WTC11 (cell line): ENCODE results near the gene TCEANC2. TPM values are rescaled to one million over a fixed set of nuclear protein-coding genes. Genes with fewer than 3 reads are reported as not detected.
"Not testable (repeated sequence)": the region's sequence is repeated elsewhere in the genome, so short reads cannot be mapped to it uniquely, and the experiment has no call there.

Source experiments
- ATAC-seq: fragments of 200-7000 bp; cut with Tn5 transposase; 2 replicates; pipeline ENCODE4 v1.10.0; 2021; ENCODE audit warnings: mild to moderate bottlenecking, moderate library complexity
- CTCF ChIA-PET: fragments of 300-600 bp; sonication (Branson Sonifier 250); formaldehyde crosslinking; loops from one replicate; lab custom pipeline; 2021; ENCODE audit warnings: antibody characterized with exemption; lab: Charles Lee
- POLR2A ChIA-PET: fragments of 350-600 bp; sonication (Branson Sonifier 250); formaldehyde crosslinking; loops from one replicate; lab custom pipeline; 2021; ENCODE audit warnings: antibody characterized with exemption; lab: Charles Lee
- DNase-seq: peaks from one replicate; pipeline ENCODE4 v3.0.0; 2021; ENCODE audit warnings: low spot score
- H3K27ac Mint-ChIP-seq: 2 replicates; pipeline ENCODE4 v1.8.0; 2021; ENCODE audit warnings: mixed read lengths
- H3K27me3 Mint-ChIP-seq: 2 replicates; pipeline ENCODE4 v1.8.0; 2021; ENCODE audit warnings: low read depth, mild to moderate bottlenecking, moderate library complexity, mixed read lengths
- H3K36me3 Mint-ChIP-seq: 2 replicates; pipeline ENCODE4 v1.8.0; 2021; ENCODE audit warnings: mixed read lengths
- H3K4me1 Mint-ChIP-seq: 2 replicates; pipeline ENCODE4 v1.8.0; 2022; ENCODE audit warnings: mixed read lengths
- H3K4me3 Mint-ChIP-seq: 2 replicates; pipeline ENCODE4 v1.8.0; 2021; ENCODE audit warnings: mild to moderate bottlenecking, moderate library complexity, mixed read lengths
- H3K9me3 Mint-ChIP-seq: 2 replicates; pipeline ENCODE4 v1.8.0; 2021; ENCODE audit warnings: mixed read lengths
- ETV6 ChIP-seq: sonication (generic); formaldehyde crosslinking; IDR thresholded peaks from 2 replicates; pipeline ENCODE4 v1.8.1; 2022; ENCODE audit warnings: mild to moderate bottlenecking, missing genetic modification reagents
- GRHL2 ChIP-seq: fragments of 250-450 bp; sonication (Bioruptor Pico); IDR thresholded peaks from 2 replicates; pipeline ENCODE4 v1.8.0; 2022; ENCODE audit warnings: mild to moderate bottlenecking, moderate library complexity; ENCODE audit not compliant: insufficient replicate concordance, severe bottlenecking
- NFE2L1 ChIP-seq: sonication (generic); formaldehyde crosslinking; IDR thresholded peaks from 2 replicates; pipeline ENCODE4 v1.8.1; 2023; ENCODE audit warnings: missing genetic modification reagents
- NR2C2 ChIP-seq: sonication (generic); formaldehyde crosslinking; IDR thresholded peaks from 2 replicates; pipeline ENCODE4 v1.8.0; 2022; ENCODE audit warnings: mild to moderate bottlenecking, missing genetic modification reagents
- OVOL2 ChIP-seq: fragments of 250-450 bp; sonication (Bioruptor Pico); IDR thresholded peaks from 2 replicates; pipeline ENCODE4 v1.9.0; 2021; ENCODE audit warnings: mild to moderate bottlenecking, borderline replicate concordance
- PRRX2 ChIP-seq: fragments of 250-450 bp; sonication (Bioruptor Pico); IDR thresholded peaks from 2 replicates; pipeline ENCODE4 v1.8.0; 2021; ENCODE audit warnings: mild to moderate bottlenecking
- SMAD3 ChIP-seq: sonication (generic); formaldehyde crosslinking; IDR thresholded peaks from 2 replicates; pipeline ENCODE4 v1.8.0; 2022; ENCODE audit warnings: missing genetic modification reagents, mild to moderate bottlenecking, borderline replicate concordance
- SOX15 ChIP-seq: fragments of 250-450 bp; sonication (Bioruptor Pico); IDR thresholded peaks from 2 replicates; pipeline ENCODE4 v1.9.0; 2021; ENCODE audit warnings: mild to moderate bottlenecking
- ZNF138 ChIP-seq: sonication (generic); formaldehyde crosslinking; conservative IDR thresholded peaks from 2 replicates; pipeline ENCODE4 v1.8.1; 2022; ENCODE audit warnings: mild to moderate bottlenecking, moderate library complexity, missing genetic modification reagents
- ZNF232 ChIP-seq: sonication (generic); formaldehyde crosslinking; IDR thresholded peaks from 2 replicates; pipeline ENCODE4 v1.8.0; 2022; ENCODE audit warnings: mild to moderate bottlenecking, missing genetic modification reagents
- ZNF416 ChIP-seq: fragments of 250-450 bp; sonication (Bioruptor Pico); IDR thresholded peaks from 2 replicates; pipeline ENCODE4 v1.9.0; 2021; ENCODE audit warnings: mild to moderate bottlenecking, inconsistent platforms
- total RNA-seq: library from RNA; stranded (reverse); gene quantifications from 3 replicates; pipeline ENCODE4 v1.2.3, GENCODE V29; 2021
- TF ChIP-seq, protein P1 (sequence below): sonication (generic); formaldehyde crosslinking; IDR thresholded peaks from 2 replicates; pipeline ENCODE4 v1.8.1; 2022; ENCODE audit warnings: missing genetic modification reagents, borderline replicate concordance
- TF ChIP-seq, protein P2 (sequence below): fragments of 250-450 bp; sonication (Bioruptor Pico); conservative IDR thresholded peaks from 2 replicates; pipeline ENCODE4 v1.9.0; 2021; ENCODE audit warnings: mild to moderate bottlenecking
- TF ChIP-seq, protein P3 (sequence below): fragments of 250-450 bp; sonication (Bioruptor Pico); IDR thresholded peaks from 2 replicates; pipeline ENCODE4 v1.8.0; 2021; ENCODE audit warnings: mild to moderate bottlenecking
- TF ChIP-seq, protein P4 (sequence below): sonication (generic); formaldehyde crosslinking; IDR thresholded peaks from 2 replicates; pipeline ENCODE4 v1.8.1; 2023; ENCODE audit warnings: mild to moderate bottlenecking, missing genetic modification reagents, moderate library complexity
- TF ChIP-seq, protein P5 (sequence below): sonication (generic); formaldehyde crosslinking; IDR thresholded peaks from 2 replicates; pipeline ENCODE4 v1.8.1; 2023; ENCODE audit warnings: mild to moderate bottlenecking, moderate library complexity, missing genetic modification reagents

The TCEANC2 gene
- total RNA-seq, 1 experiment from 2014 or later, result 6.3 TPM

DNA sequence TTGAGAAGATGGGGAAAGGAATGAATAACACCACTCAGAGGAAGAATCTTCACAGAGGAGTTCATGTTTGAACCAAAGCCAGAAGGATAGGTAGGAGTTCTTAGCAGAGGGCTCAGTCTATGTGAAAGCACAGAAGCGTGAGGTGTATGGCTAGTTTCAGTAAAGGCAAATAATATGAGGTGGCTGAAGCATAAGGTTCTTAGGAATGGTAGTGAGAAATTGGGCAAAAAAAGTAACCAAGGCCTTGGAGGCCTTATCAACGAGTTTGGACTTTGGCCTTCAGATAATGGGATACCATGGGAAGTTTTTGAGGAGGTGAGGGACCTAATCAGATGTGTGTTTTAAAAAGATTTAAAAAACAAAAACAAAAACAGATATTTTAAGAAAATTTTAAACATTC is 47.1 kb downstream of the TCEANC2 start:
- CTCF ChIA-PET, result no interaction called here
- Mint-ChIP-seq H3K27me3 (no peaks in the 10 kb centered on the region), H3K27ac (no peak overlapping the region), H3K4me1 (peaks cover 17% of the 10 kb centered on the region), H3K36me3 (no peaks in the 10 kb centered on the region), H3K4me3 (no peak overlapping the region), H3K9me3 (no peaks in the 10 kb centered on the region)
- POLR2A ChIA-PET, result no interaction called here
- ATAC-seq (no peak), DNase-seq (no peak)
- TF ChIP-seq SOX15 (no peak), GRHL2 (no peak), OVOL2 (no peak), ZNF416 (CRISPR knock-in tag) (no peak), ETV6 (CRISPR knock-in tag) (no peak), NR2C2 (no peak), PRRX2 (no peak), ZNF232 (no peak)
- TF ChIP-seq, protein P1, sequence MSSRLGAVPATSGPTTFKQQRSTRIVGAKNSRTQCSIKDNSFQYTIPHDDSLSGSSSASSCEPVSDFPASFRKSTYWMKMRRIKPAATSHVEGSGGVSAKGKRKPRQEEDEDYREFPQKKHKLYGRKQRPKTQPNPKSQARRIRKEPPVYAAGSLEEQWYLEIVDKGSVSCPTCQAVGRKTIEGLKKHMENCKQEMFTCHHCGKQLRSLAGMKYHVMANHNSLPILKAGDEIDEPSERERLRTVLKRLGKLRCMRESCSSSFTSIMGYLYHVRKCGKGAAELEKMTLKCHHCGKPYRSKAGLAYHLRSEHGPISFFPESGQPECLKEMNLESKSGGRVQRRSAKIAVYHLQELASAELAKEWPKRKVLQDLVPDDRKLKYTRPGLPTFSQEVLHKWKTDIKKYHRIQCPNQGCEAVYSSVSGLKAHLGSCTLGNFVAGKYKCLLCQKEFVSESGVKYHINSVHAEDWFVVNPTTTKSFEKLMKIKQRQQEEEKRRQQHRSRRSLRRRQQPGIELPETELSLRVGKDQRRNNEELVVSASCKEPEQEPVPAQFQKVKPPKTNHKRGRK, result no peak
- TF ChIP-seq, protein P2, sequence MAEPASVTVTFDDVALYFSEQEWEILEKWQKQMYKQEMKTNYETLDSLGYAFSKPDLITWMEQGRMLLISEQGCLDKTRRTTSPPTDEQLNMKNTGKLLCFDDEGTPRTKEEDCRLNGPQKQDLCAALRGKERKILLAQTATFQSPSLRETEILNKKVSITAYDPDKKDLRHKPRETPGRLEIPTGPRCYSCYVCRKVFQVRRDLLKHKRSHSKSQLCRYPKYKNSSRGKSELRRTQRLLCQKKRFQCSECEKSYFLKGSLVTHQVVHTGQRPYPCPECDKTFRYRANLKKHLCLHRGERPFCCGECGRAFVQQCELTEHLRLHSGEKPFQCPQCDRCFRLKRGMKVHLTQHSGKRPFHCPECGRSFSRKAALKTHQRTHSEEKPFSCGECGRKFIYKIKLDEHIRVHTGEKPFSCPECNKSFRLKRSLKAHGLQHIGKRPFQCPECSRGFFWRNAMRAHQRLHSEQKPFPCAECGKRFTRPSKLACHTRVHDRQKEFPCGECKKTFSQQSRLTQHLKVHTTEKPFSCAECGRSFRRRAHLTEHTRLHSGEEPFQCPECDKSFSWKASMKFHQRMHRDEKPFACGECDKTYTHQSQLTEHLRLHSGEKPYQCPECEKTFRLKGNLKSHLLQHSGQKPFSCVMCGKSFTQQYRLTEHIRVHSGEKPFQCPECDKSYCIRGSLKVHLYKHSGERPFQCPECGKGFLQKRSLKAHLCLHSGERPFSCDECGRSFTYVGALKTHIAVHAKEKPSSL, result no peak
- TF ChIP-seq, protein P3, sequence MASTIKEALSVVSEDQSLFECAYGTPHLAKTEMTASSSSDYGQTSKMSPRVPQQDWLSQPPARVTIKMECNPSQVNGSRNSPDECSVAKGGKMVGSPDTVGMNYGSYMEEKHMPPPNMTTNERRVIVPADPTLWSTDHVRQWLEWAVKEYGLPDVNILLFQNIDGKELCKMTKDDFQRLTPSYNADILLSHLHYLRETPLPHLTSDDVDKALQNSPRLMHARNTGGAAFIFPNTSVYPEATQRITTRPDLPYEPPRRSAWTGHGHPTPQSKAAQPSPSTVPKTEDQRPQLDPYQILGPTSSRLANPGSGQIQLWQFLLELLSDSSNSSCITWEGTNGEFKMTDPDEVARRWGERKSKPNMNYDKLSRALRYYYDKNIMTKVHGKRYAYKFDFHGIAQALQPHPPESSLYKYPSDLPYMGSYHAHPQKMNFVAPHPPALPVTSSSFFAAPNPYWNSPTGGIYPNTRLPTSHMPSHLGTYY (CRISPR knock-in tag), result no peak
- TF ChIP-seq, protein P4, sequence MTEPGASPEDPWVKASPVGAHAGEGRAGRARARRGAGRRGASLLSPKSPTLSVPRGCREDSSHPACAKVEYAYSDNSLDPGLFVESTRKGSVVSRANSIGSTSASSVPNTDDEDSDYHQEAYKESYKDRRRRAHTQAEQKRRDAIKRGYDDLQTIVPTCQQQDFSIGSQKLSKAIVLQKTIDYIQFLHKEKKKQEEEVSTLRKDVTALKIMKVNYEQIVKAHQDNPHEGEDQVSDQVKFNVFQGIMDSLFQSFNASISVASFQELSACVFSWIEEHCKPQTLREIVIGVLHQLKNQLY (CRISPR knock-in tag), result no peak
- TF ChIP-seq, all 79 proteins: peak for 0

DNA sequence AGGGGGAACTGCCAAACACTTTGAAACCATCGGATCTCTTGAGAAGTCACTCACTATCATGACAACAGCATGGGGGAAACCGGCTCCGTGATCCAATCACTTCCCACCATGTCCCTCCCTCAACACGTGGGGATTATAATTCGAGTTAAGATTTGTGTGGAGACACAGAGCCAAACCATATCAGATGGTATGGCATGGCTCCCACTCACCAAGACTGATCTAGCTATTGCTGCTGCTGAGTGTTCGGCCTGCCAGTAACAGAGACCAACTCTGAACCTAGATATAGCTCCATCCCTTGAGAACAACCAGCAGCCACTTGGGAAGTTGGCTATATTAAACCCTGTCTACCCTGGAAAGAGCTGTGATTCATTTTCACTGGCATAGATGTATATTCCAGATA is 50.0 kb downstream of the TCEANC2 start:
- H3K4me3 Mint-ChIP-seq, result no peak overlapping the region
- H3K36me3 Mint-ChIP-seq, result no peaks in the 10 kb centered on the region
- ChIA-PET CTCF (no interaction called here), POLR2A (no interaction called here)
- no peaks in the 10 kb centered on the region for H3K9me3 Mint-ChIP-seq
- no peaks in the 10 kb centered on the region for H3K4me1 Mint-ChIP-seq
- DNase-seq, result no peak
- ATAC-seq, result no peak
- no peak overlapping the region for H3K27ac Mint-ChIP-seq
- no peaks in the 10 kb centered on the region for H3K27me3 Mint-ChIP-seq
- TF ChIP-seq, protein P5, sequence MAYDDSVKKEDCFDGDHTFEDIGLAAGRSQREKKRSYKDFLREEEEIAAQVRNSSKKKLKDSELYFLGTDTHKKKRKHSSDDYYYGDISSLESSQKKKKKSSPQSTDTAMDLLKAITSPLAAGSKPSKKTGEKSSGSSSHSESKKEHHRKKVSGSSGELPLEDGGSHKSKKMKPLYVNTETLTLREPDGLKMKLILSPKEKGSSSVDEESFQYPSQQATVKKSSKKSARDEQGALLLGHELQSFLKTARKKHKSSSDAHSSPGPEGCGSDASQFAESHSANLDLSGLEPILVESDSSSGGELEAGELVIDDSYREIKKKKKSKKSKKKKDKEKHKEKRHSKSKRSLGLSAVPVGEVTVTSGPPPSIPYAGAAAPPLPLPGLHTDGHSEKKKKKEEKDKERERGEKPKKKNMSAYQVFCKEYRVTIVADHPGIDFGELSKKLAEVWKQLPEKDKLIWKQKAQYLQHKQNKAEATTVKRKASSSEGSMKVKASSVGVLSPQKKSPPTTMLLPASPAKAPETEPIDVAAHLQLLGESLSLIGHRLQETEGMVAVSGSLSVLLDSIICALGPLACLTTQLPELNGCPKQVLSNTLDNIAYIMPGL (CRISPR knock-in tag), result no peak
- TF ChIP-seq SMAD3 (CRISPR knock-in tag) (no peak), NFE2L1 (CRISPR knock-in tag) (no peak), ZNF138 (CRISPR knock-in tag) (no peak)

DNA sequence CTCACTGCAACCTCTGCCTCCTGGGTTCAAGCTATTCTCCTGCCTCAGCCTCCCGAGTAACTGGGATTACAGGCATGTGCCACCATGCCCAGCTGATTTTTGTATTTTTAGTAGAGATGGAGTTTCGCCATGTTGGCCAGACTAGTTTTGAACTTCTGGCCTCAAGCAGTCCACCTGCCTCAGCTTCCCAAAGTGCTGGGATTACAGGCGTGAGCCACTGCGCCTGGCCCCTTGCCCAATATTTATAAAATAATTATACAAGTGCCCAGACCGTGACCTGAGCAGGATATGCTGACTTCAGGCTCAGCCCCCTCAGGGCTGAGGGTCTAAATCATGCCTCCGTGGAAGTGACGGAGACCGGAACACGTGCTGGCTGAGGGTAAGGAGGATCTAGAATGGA is 51.2 kb downstream of the TCEANC2 start:
- POLR2A ChIA-PET, ATAC-seq, H3K9me3 Mint-ChIP-seq: not testable (repeated sequence)

More for the DNA sequence above, 51.2 kb downstream of the TCEANC2 start:
- not testable (repeated sequence) for H3K36me3 Mint-ChIP-seq, H3K4me1 Mint-ChIP-seq, H3K27ac Mint-ChIP-seq, DNase-seq, H3K4me3 Mint-ChIP-seq, H3K27me3 Mint-ChIP-seq
- CTCF ChIA-PET, result interaction anchor here (0.8 to 0.9 kb wide), 2 partner anchors 17 to 23 kb away, joined by 3 to 4 read pairs; no protein-coding TSS in a partner anchor
